ENCODE results near the gene SPHK1.

The SPHK1 gene

DNA sequence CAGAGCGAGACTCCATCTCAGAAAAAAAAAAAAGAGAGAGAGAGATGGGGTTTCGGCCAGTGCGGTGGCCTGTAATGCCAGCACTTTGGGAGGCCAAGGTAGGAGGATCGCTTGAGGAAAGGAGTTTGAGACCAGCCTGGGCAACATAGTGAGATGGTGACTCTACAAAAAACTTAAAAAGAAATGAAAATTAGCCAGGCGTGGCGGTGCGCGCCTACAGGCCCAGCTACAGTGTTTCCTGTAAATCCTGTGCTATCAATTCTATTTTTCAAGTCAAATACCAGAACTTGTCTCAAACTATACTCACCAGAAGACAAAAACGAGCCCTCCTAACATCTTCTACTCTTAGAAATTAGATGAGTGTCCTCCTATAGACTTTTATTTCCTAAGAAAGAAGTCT, 49.3 kb downstream of the SPHK1 start:
- no peak for DNase-seq (ENCODE audit: low spot score)

DNA sequence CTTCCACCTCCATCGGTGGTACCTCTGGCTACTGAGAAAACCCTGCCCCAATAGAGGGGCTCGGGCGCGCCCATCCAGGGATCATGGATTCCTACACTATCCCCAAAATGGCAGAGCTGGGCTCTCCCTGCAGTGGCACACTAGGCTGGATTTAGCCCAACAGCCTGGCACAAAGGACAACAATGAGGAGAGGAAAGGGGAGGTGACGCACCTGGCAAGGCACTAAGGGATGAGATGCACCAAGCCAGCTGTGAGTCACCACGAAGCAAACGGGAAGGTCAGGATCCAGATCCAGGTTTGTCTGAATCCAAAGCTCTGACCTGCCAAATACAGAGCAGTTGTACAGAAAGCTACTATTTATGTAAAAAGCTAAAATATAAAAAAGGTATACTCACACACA, 50.5 kb downstream of the SPHK1 start:
- no peak for DNase-seq (ENCODE audit: low spot score)

DNA sequence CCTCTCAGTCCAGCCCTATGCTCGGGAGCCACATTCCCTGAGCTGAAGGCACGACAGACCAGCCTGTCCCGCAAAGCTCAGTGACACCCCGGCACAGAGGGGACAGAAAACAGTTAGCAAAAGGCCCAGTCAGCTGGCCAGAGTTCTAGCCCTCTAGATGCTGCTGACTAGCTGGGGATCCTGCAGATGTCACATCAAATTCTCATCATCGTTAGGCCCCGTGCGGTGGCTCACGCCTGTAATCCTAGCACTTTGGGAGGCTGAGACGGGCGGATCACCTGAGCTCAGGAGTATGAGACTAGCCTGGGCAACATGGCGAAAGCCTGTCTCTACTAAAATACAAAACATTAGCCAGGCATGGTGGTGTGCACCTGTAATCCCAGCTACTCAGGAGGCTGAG, 51.3 kb downstream of the SPHK1 start:
- DNase-seq (ENCODE audit: low spot score): no peak

Data from globus pallidus (tissue), 1 donor.